Astrocyte of the cerebellum (primary cell): Measurements from ENCODE around the gene BRICD5.

Source experiments
- DNase-seq: peaks from one replicate; pipeline ENCODE4 v3.0.0-alpha.2; 2011; ENCODE audit warnings: low read depth
- H3K4me3 ChIP-seq: 2 replicates; pipeline ENCODE4 v1.5.1; 2011; ENCODE audit warnings: mild to moderate bottlenecking, low read depth, low read length, moderate library complexity
- in situ Hi-C: cut with HindIII; loops from 2 replicates; pipeline ENCODE4 v1.10.0; 2017; ENCODE audit warnings: low sequenced_read_pairs
- TF ChIP-seq, protein P1 (sequence below): IDR thresholded peaks from 2 replicates; pipeline ENCODE4 v1.5.1; 2012; ENCODE audit warnings: low read length, low read depth, moderate library complexity, mild to moderate bottlenecking; ENCODE audit errors: missing control alignments

BRICD5 gene

DNA sequence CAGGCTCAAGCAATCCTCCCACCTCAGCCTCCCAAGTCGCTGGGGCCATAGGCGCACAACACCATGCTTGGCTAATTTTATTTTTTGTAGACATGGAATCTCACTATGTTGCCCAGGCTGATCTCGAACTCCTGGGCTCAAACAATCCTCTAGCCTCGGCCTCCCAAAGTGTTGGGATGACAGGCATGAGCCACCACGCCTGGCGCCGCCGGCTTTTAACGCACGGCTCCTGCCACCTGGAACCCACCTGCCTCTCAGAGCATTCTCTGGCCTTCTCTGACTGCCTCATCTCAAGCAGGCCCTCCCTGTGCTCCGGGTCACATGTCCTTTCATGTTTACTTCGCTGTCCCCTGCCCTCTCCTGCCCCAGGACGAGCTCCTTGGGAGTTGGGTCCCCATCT is 24.6 kb downstream of the BRICD5 start:
- no peak for DNase-seq
- in situ Hi-C loops, result no loop called here
- TF ChIP-seq, protein P1, sequence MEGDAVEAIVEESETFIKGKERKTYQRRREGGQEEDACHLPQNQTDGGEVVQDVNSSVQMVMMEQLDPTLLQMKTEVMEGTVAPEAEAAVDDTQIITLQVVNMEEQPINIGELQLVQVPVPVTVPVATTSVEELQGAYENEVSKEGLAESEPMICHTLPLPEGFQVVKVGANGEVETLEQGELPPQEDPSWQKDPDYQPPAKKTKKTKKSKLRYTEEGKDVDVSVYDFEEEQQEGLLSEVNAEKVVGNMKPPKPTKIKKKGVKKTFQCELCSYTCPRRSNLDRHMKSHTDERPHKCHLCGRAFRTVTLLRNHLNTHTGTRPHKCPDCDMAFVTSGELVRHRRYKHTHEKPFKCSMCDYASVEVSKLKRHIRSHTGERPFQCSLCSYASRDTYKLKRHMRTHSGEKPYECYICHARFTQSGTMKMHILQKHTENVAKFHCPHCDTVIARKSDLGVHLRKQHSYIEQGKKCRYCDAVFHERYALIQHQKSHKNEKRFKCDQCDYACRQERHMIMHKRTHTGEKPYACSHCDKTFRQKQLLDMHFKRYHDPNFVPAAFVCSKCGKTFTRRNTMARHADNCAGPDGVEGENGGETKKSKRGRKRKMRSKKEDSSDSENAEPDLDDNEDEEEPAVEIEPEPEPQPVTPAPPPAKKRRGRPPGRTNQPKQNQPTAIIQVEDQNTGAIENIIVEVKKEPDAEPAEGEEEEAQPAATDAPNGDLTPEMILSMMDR, result no peak
- H3K4me3 ChIP-seq, result no peak overlapping the region

DNA sequence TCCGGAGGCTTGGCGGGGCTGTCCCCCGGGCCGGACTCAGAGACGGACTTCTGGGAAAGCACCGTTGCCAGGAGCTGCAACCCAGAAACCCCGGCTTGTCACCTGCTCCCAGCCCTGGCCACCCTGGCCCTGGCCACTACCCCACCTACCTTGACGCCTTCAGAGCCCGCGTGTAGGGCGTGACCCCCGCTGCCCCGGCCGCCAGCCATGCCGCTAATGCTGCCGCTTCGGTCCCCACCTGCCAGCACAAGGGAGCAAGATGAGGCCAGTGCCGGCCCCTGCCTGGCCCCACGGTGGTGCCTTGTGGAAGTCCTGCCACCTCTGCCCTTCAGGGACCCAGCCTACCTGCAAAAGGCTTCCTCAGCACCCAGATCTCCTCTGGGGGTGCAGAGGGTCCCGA is 25.7 kb downstream of the BRICD5 start:
- no peak overlapping the region for H3K4me3 ChIP-seq
- TF ChIP-seq, protein P1, result no peak
- DNase-seq, result no peak
- in situ Hi-C loops, result no loop called here

DNA sequence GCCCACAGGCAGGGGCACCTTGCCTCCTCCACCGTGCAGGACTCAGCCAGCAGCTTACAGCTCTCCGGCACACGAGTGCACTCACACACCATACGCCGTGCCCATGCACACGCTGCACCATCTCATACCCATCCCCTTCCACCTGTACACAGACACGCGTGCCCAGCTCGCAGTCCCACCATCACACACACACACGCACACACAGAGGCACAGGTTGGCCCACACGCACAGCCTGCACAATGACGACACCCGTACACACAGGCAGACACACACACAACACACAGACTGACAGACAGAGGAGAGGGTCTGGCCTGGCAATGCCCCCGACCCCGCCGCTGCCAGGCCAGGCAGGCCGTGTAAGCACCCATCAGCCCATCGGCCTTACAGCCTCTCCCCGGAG is 26.3 kb downstream of the BRICD5 start:
- in situ Hi-C loops, result no loop called here
- TF ChIP-seq, protein P1, result no peak
- H3K4me3 ChIP-seq, result no peak overlapping the region
- no peak for DNase-seq

DNA sequence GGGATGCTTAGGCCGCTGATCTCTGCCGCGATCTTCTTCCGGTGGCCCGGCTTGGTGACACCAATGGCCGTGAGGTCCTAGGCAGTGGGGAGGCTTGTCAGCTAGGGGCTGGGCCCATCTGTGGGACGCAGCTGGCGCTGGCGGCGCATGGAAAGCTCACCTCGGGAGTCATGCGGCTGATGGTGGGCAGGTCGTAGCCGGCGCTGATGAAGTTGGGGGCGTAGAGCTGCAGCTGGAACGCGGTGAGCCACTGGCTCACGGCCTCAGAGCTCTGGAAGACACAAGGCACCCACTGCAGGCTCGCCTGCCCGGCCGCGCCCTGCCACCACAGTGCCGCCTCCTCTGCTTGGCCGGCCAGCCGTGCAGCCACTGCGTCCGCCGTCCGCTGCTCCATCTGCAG is 27.0 kb downstream of the BRICD5 start:
- in situ Hi-C loops, result no loop called here
- no peak overlapping the region for H3K4me3 ChIP-seq
- TF ChIP-seq, protein P1, result no peak
- DNase-seq, result no peak

DNA sequence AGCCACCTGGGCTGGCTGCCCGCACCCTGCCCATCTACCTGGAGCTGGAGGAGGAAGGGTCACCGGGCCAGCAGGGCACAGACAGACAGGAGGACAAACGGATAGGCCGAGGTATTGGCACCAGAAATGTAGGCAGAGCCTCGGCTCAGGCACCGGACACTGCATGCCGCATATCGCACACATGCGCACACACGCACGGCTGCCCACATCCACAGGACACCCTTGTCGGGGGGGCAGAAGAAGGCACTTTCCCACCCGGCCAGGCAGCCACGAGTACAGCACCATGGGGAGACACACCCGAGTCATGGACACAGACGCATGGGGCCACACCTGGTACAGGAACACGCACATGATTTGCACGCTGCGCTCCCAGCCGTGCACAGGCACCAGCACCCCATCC is 28.7 kb downstream of the BRICD5 start:
- TF ChIP-seq, protein P1, result no peak
- H3K4me3 ChIP-seq, result no peak overlapping the region
- no peak for DNase-seq
- in situ Hi-C loops, result no loop called here

DNA sequence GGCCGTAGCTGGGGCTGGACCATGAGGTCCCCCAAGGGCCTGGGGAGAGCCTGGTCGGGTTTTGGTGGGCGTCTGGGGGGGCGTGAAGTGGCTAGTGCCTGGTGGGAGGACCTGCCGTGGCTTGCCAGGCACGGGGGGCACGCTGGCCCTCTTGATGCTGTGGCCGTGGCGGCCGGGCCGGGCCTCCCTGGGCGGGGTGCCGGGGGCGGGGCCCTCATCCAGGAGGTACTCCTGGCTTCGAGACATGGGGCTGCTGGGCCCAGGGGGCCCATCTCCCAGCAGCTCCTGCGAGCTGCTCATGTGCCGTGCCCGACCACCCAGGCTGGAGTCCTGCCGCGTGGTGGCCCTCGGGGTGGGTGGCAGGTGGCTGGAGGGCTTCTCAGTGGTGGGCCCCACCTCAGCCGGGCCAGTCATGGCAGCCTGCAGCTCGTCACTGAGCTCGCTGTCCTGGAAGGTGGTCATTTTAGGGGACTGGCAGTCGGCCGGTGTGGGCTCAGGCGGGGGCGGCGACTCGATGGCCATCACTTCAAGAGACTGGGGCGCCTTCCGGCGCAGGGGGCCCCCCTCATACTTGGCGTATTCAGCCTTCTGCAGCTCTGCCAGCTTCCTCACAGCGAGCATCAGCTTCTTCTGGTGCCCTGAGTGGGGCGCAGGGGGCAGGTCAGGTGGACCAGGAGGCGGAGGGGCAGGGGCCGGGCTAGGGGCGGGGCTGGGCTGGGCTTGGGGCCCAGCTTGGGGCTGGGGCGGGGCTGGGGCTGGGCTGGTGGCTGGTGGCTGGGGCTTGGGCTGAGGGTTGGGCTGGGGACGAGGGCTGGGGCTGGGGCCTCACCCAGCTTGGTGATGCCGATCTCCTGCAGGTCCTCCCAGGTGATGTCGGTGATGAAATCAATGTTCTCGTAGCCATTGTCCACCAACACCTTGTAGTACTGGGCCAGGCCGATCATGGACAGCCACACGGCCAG is 29.4 kb downstream of the BRICD5 start:
- in situ Hi-C loops, result no loop called here
- TF ChIP-seq, protein P1, result no peak
- H3K4me3 ChIP-seq, result no peak overlapping the region
- DNase-seq, result no peak
